H1 (cell line): ENCODE data around the gene DIP2C. TPM values are rescaled to one million over a fixed set of nuclear protein-coding genes. Genes with fewer than 3 reads are reported as not detected.

Source experiments
- CTCF ChIA-PET: fragments of 300-600 bp; sonication (Branson Sonifier 250); formaldehyde crosslinking; loops from one replicate; lab custom pipeline; 2021; ENCODE audit not compliant: partially characterized antibody; lab: Charles Lee
- POLR2A ChIA-PET: fragments of 300-600 bp; sonication (Branson Sonifier 250); formaldehyde crosslinking; loops from one replicate; lab custom pipeline; 2021; ENCODE audit warnings: inconsistent platforms; ENCODE audit not compliant: partially characterized antibody; lab: Charles Lee
- DNase-seq, 2 experiments: peaks; one replicate each; pipeline versions ENCODE4 v3.0.0 to v3.0.0-alpha.2; 2010 to 2022; ENCODE audit warnings: low spot score in 2 of 2, low read depth in 1 of 2, mixed read lengths in 1 of 2
- FAIRE-seq: peaks from 2 replicates; lab custom pipeline; 2011; peaks lifted over from hg19 to GRCh38; lab: Jason Lieb, UNC
- H2AFZ ChIP-seq: 2 replicates; pipeline ENCODE4 v1.8.1; 2012; ENCODE audit warnings: low read length, inconsistent platforms
- H2AK5ac ChIP-seq: 2 replicates; pipeline ENCODE4 v1.6.1; 2013; ENCODE audit warnings: low read depth, low read length
- H2BK120ac ChIP-seq: replicated peaks from 2 replicates; pipeline ENCODE3; 2013; ENCODE audit warnings: low read depth, low read length, inconsistent platforms
- H2BK12ac ChIP-seq: 2 replicates; pipeline ENCODE4 v1.6.1; 2013; ENCODE audit warnings: low read depth, low read length
- H2BK15ac ChIP-seq: 2 replicates; pipeline ENCODE4 v1.6.1; 2013; ENCODE audit warnings: low read length
- H2BK20ac ChIP-seq: 2 replicates; pipeline ENCODE4 v1.6.1; 2013; ENCODE audit warnings: low read length
- H2BK5ac ChIP-seq: 2 replicates; pipeline ENCODE4 v1.6.1; 2013; ENCODE audit warnings: low read depth, low read length
- H3K14ac ChIP-seq: 2 replicates; pipeline ENCODE4 v1.6.1; 2013; ENCODE audit warnings: inconsistent platforms; ENCODE audit not compliant: insufficient read length
- H3K18ac ChIP-seq: 2 replicates; pipeline ENCODE4 v1.6.1; 2013; ENCODE audit warnings: low read length; ENCODE audit errors: extremely low read depth
- H3K23ac ChIP-seq: 2 replicates; pipeline ENCODE4 v1.6.1; 2013; ENCODE audit warnings: inconsistent platforms; ENCODE audit not compliant: insufficient read length
- H3K23me2 ChIP-seq: 2 replicates; pipeline ENCODE4 v1.6.1; 2013; ENCODE audit warnings: low read depth, low read length
- H3K27ac ChIP-seq: 2 replicates; pipeline ENCODE4 v1.6.1; 2011; ENCODE audit warnings: low read depth, low read length, inconsistent platforms
- H3K27me3 ChIP-seq, 4 experiments: replicated peaks in 1 of 4; 1 replicate in 1 of 4; 2 replicates in 3 of 4; pipeline versions ENCODE4 v1.6.1 to v1.8.1; 2011 to 2013; ENCODE audit warnings: low read length in 3 of 4, mild to moderate bottlenecking in 3 of 4, inconsistent platforms in 2 of 4, mixed read lengths in 2 of 4, moderate library complexity in 1 of 4; ENCODE audit not compliant: control insufficient read depth in 3 of 4, insufficient read depth in 3 of 4; ENCODE audit errors: extremely low read depth in 1 of 4
- H3K36me3 ChIP-seq, 4 experiments: 2 replicates each; pipeline versions ENCODE4 v1.6.1 to v1.8.1; 2011 to 2013; ENCODE audit warnings: mild to moderate bottlenecking in 4 of 4, low read length in 3 of 4, moderate library complexity in 2 of 4, control low read depth in 1 of 4, inconsistent platforms in 1 of 4; ENCODE audit not compliant: insufficient read depth in 4 of 4, control insufficient read depth in 2 of 4
- H3K4ac ChIP-seq: replicated peaks from 2 replicates; pipeline ENCODE3; 2013; ENCODE audit warnings: low read length, low read depth, mixed read lengths, inconsistent platforms; ENCODE audit not compliant: insufficient read length
- H3K4me1 ChIP-seq, 4 experiments: replicated peaks in 1 of 4; 1 replicate in 1 of 4; 2 replicates in 3 of 4; pipeline versions ENCODE4 v1.6.1 to v1.8.1; 2011 to 2013; ENCODE audit warnings: low read length in 3 of 4, inconsistent platforms in 2 of 4, mixed read lengths in 1 of 4; ENCODE audit not compliant: insufficient read depth in 4 of 4, control insufficient read depth in 3 of 4
- H3K4me2 ChIP-seq, 2 experiments: 2 replicates each; pipeline versions ENCODE4 v1.6.1 to v1.8.1; 2011 to 2013; ENCODE audit warnings: low read depth in 2 of 2, low read length in 2 of 2, control low read depth in 1 of 2, inconsistent platforms in 1 of 2, mild to moderate bottlenecking in 1 of 2; ENCODE audit not compliant: insufficient read depth in 1 of 2
- H3K4me3 ChIP-seq, 4 experiments: fragments of 200-600, 300-600 bp in 1 of 4; sonication (generic), shearing (Covaris generic), sonication (Bioruptor Twin) in 1 of 4; 2 replicates each; pipeline versions ENCODE4 v1.5.1 to v1.8.1; 2011 to 2016; ENCODE audit warnings: low read length in 4 of 4, low read depth in 3 of 4, control low read depth in 2 of 4, inconsistent platforms in 2 of 4, mild to moderate bottlenecking in 2 of 4, mixed read lengths in 1 of 4, moderate library complexity in 1 of 4; ENCODE audit not compliant: insufficient read depth in 2 of 4; ENCODE audit errors: extremely low read depth in 1 of 4
- H3K56ac ChIP-seq: replicated peaks from 2 replicates; pipeline ENCODE3; 2013; ENCODE audit warnings: low read depth, mild to moderate bottlenecking, mixed read lengths, low read length, inconsistent platforms; ENCODE audit not compliant: insufficient read length
- H3K79me1 ChIP-seq: 2 replicates; pipeline ENCODE4 v1.6.1; 2013; ENCODE audit warnings: low read depth, low read length, control low read depth
- H3K79me2 ChIP-seq, 2 experiments: 2 replicates each; pipeline versions ENCODE4 v1.6.1 to v1.8.1; 2012 to 2013; ENCODE audit warnings: low read length in 2 of 2, mild to moderate bottlenecking in 2 of 2, inconsistent platforms in 1 of 2; ENCODE audit not compliant: insufficient read depth in 2 of 2, control insufficient read depth in 1 of 2
- H3K9ac ChIP-seq, 4 experiments: replicated peaks in 1 of 4; 1 replicate in 1 of 4; 2 replicates in 3 of 4; pipeline versions ENCODE4 v1.6.1 to v1.8.1; 2011 to 2013; ENCODE audit warnings: low read depth in 3 of 4, low read length in 3 of 4, control low read depth in 2 of 4, mild to moderate bottlenecking in 2 of 4, moderate library complexity in 2 of 4, inconsistent platforms in 1 of 4; ENCODE audit errors: extremely low read depth in 1 of 4
- H3K9me3 ChIP-seq, 2 experiments: 2 replicates each; pipeline versions ENCODE4 v1.6.1 to v1.8.1; 2012 to 2013; ENCODE audit warnings: mild to moderate bottlenecking in 2 of 2, moderate library complexity in 2 of 2, control low read depth in 1 of 2, inconsistent platforms in 1 of 2, low read depth in 1 of 2, low read length in 1 of 2, mixed read lengths in 1 of 2; ENCODE audit not compliant: insufficient read depth in 2 of 2
- H4K20me1 ChIP-seq, 2 experiments: replicated peaks in 1 of 2; 2 replicates each; pipeline versions ENCODE3 to v1.8.1; 2011 to 2013; ENCODE audit warnings: inconsistent platforms in 2 of 2, low read length in 2 of 2, mild to moderate bottlenecking in 1 of 2; ENCODE audit not compliant: insufficient read depth in 2 of 2, control insufficient read depth in 1 of 2
- H4K5ac ChIP-seq: 2 replicates; pipeline ENCODE4 v1.6.1; 2013; ENCODE audit warnings: low read length, low read depth, mixed read lengths, inconsistent platforms; ENCODE audit not compliant: insufficient read length
- H4K8ac ChIP-seq: 2 replicates; pipeline ENCODE4 v1.8.0; 2013; ENCODE audit warnings: mild to moderate bottlenecking, moderate library complexity, low read length, inconsistent platforms; ENCODE audit not compliant: insufficient read depth; ENCODE audit errors: extremely low read depth
- H4K91ac ChIP-seq: replicated peaks from 2 replicates; pipeline ENCODE3; 2013; ENCODE audit warnings: low read length, mixed read lengths, inconsistent platforms; ENCODE audit not compliant: insufficient read length
- CHD2 ChIP-seq: IDR thresholded peaks from 2 replicates; pipeline ENCODE4 v1.6.1; 2012; ENCODE audit warnings: low read length, improper control_type of control experiment
- EP300 ChIP-seq, 2 experiments: IDR thresholded peaks; 1 replicate in 1 of 2; 2 replicates in 1 of 2; pipeline ENCODE4 v1.6.1; 2011 to 2012; ENCODE audit warnings: low read depth in 2 of 2, low read length in 2 of 2, mild to moderate bottlenecking in 2 of 2, borderline replicate concordance in 1 of 2, inconsistent platforms in 1 of 2, moderate library complexity in 1 of 2
- MAFK ChIP-seq: IDR thresholded peaks from 2 replicates; pipeline ENCODE4 v1.6.1; 2012; ENCODE audit warnings: low read depth, mild to moderate bottlenecking, improper control_type of control experiment, low read length
- RFX5 ChIP-seq: IDR thresholded peaks from 2 replicates; pipeline ENCODE4 v1.6.1; 2011; ENCODE audit warnings: low read depth, low read length, improper control_type of control experiment, borderline replicate concordance
- SAP30 ChIP-seq: fragments of 300-600 bp; sonication (generic); IDR thresholded peaks from 2 replicates; pipeline ENCODE4 v1.7.1; 2012; ENCODE audit warnings: low read length, moderate library complexity, mild to moderate bottlenecking, inconsistent platforms; ENCODE audit not compliant: insufficient read depth, insufficient replicate concordance
- SP1 ChIP-seq: IDR thresholded peaks from 2 replicates; pipeline ENCODE4 v1.6.1; 2011; ENCODE audit warnings: low read depth, low read length
- SP4 ChIP-seq: IDR thresholded peaks from 2 replicates; pipeline ENCODE4 v1.6.1; 2012; ENCODE audit warnings: low read length, inconsistent platforms
- SUZ12 ChIP-seq: fragments of 200-600 bp; sonication (generic); IDR thresholded peaks from 2 replicates; pipeline ENCODE4 v1.6.1; 2012; ENCODE audit warnings: mild to moderate bottlenecking, inconsistent platforms, low read length, moderate library complexity, mixed read lengths
- TEAD4 ChIP-seq: IDR thresholded peaks from 2 replicates; pipeline ENCODE4 v1.6.1; 2012; ENCODE audit warnings: low read depth, low read length, inconsistent platforms, mixed read lengths
- YY1 ChIP-seq: IDR thresholded peaks from 2 replicates; pipeline ENCODE4 v1.6.1; 2011; ENCODE audit warnings: low read depth, mild to moderate bottlenecking, low read length
- WGBS, 2 experiments: shearing (Covaris generic) in 1 of 2; methylation state at CpG; one replicate each; pipeline versions ENCODE4 v1.1.6 to v1.1.7; 2013 to 2015; ENCODE audit warnings: low lambda C conversion rate in 2 of 2, mixed read lengths in 2 of 2, inconsistent platforms in 1 of 2, low coverage in 1 of 2, missing lambda C conversion rate in 1 of 2; ENCODE audit not compliant: insufficient replicate concordance in 2 of 2, insufficient coverage in 1 of 2, insufficient read length in 1 of 2; ENCODE audit errors: extremely low coverage in 1 of 2, missing lambda C conversion rate in 1 of 2; 5-methylcytosine and 5-hydroxymethylcytosine counted together
- polyA plus RNA-seq, 7 experiments: library from polyadenylated mRNA; depleted of rRNA in 3 of 7; stranded (reverse) in 5 of 7; unstranded in 2 of 7; fragments of >200 nt in 5 of 7; fragments of 200-250 nt in 2 of 7; gene quantifications; 1 replicate in 5 of 7; 2 replicates in 1 of 7; 4 replicates in 1 of 7; pipeline versions ENCODE4 v1.2.1 to v1.2.3, GENCODE V29; 2011 to 2013; ENCODE audit warnings: missing spikeins in 2 of 7, mixed read lengths in 2 of 7
- total RNA-seq: library from RNA; stranded (reverse); fragmentation: NEBNext Ultra II Directional; extraction: Animal tissue kit (Norgen Biotek cat#: 25700); gene quantifications from 2 replicates; pipeline ENCODE4 v1.2.1, GENCODE V29; 2021
- TF ChIP-seq, protein P1 (sequence below): IDR thresholded peaks from 2 replicates; pipeline ENCODE4 v1.6.1; 2011; ENCODE audit warnings: low read depth, mild to moderate bottlenecking, low read length; ENCODE audit not compliant: insufficient read depth

Gene DIP2C
- total and polyA plus RNA-seq, 2 of the 8 experiments (the other 6 are each of a cell fraction or from before 2014, with no cell fraction given): 3.8 to 9.3 TPM

DNA sequence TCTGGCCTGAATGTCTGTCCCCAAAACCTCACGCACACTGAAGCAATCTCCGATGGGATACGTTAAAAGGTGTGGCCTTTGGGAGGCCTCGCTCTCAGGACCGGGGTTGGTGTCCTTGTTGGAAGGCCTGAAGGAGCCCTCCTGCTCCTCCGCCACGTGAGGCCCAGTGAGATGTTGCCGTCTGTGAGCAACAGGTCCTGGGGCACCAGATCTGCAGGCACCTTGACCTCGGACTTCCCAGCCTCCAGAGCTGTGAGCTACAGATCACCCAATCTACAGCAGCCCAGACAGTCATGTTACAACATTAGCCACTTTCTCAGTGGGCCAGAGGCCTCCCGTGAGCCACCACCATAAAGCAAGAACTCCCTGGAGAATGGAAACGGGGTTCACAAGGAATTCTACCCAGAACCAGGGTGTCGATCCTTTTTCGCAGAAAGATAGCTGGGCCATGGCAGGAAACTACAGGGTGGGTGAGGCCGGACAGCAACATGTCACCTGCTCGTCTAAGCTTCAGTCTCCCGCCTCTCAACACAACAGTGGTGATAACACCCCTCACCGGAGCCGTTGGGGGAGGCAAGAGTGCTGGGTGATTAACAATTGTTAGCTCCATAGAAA is 87.0 kb downstream of the DIP2C start:
- Histone ChIP-seq H3K23ac (no peak overlapping the region), H2AK5ac (no peak overlapping the region), H2BK12ac (no peak overlapping the region), H3K4me3 (no peak overlapping the region), H3K9me3 (no peaks in the 10 kb centered on the region), H3K4me1 (peaks cover 0 to 8% (median 3%) of the 10 kb centered on the region in 4 experiments; a peak in 4 of 7 replicates), H3K27me3 (no peaks in the 10 kb centered on the region), H3K14ac (no peak overlapping the region), H3K4me2 (no peak overlapping the region), H2BK5ac (no peak overlapping the region), H3K56ac (no peak overlapping the region), H2BK15ac (no peak overlapping the region), H3K27ac (no peak overlapping the region), H3K18ac (no peak overlapping the region), H3K23me2 (no peaks in the 10 kb centered on the region), H4K8ac (no peak overlapping the region), H3K9ac (no peak overlapping the region), H3K79me2 (peaks cover 0 to 17% of the 10 kb centered on the region in 2 experiments; a peak in 2 of 4 replicates), H2AFZ (no peak overlapping the region), H4K20me1 (peaks cover 4 to 8% of the 10 kb centered on the region in 2 experiments), H3K4ac (no peak overlapping the region), H2BK120ac (no peak overlapping the region), H3K79me1 (peaks cover 9% of the 10 kb centered on the region), H4K5ac (no peak overlapping the region), H4K91ac (no peak overlapping the region), H2BK20ac (no peak overlapping the region), H3K36me3 (no peaks in the 10 kb centered on the region)
- CTCF ChIA-PET: no interaction called here
- WGBS, 2 experiments: 81% methylated on average over 18 of the region's 18 CpGs; no CpG with 5 or more reads in 1 of the 2 experiments
- POLR2A ChIA-PET: no interaction called here
- FAIRE-seq (no peak), DNase-seq (no peak)
- no peak for TF ChIP-seq SP1
- no peak for TF ChIP-seq YY1
- TF ChIP-seq MAFK: no peak
- no peak for TF ChIP-seq TEAD4
- TF ChIP-seq SAP30: no peak
- no peak for TF ChIP-seq SUZ12
- TF ChIP-seq SP4: no peak
- TF ChIP-seq RFX5: no peak
- TF ChIP-seq CHD2: no peak
- TF ChIP-seq, protein P1, sequence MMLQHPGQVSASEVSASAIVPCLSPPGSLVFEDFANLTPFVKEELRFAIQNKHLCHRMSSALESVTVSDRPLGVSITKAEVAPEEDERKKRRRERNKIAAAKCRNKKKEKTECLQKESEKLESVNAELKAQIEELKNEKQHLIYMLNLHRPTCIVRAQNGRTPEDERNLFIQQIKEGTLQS: no peak
- no peak for TF ChIP-seq EP300 (IDR thresholded peaks at IDR 0.05; ENCODE audit: borderline replicate concordance in 1 of 2, low read depth in 2 of 2, low read length in 2 of 2)
